GM12878 (cell line): ENCODE data around the gene NAALADL2. TPM values are rescaled to one million over a fixed set of nuclear protein-coding genes. Genes with fewer than 3 reads are reported as not detected.

Source experiments
- ATAC-seq: fragments of 200-7000 bp; cut with Tn5 transposase; 3 replicates; pipeline ENCODE4 v1.9.1; 2020; ENCODE audit warnings: mild to moderate bottlenecking, moderate library complexity
- BruUV-seq: library from RNA; stranded (reverse); fragments of 400-500 nt; replicated peaks from 2 replicates; lab custom pipeline; 2021; lab: Mats Ljungman, UMichigan
- CTCF ChIA-PET: fragments of 300-600 bp; sonication (Branson Sonifier 250); formaldehyde crosslinking; extraction: SDS; loops from one replicate; lab custom pipeline; 2021; ENCODE audit warnings: inconsistent platforms; lab: Yijun Ruan, JAX
- POLR2A ChIA-PET: fragments of 350-600 bp; formaldehyde crosslinking; extraction: SDS; loops from one replicate; lab custom pipeline; 2021; ENCODE audit warnings: inconsistent platforms; lab: Charles Lee
- RAD21 ChIA-PET: fragments of 300-600 bp; sonication (Branson Sonifier 250); formaldehyde crosslinking; loops from one replicate; lab custom pipeline; 2023; ENCODE audit warnings: antibody characterized with exemption; ENCODE audit not compliant: unreplicated experiment; lab: Charles Lee
- SMC1A ChIA-PET: fragments of 300-600 bp; sonication (Branson Sonifier 250); formaldehyde crosslinking; loops from one replicate; lab custom pipeline; 2023; ENCODE audit not compliant: unreplicated experiment, uncharacterized antibody; lab: Charles Lee
- DNase-seq: peaks from one replicate; pipeline ENCODE4 v3.0.0-alpha.2; 2011; ENCODE audit warnings: low read depth, low spot score
- FAIRE-seq: peaks from 3 replicates; lab custom pipeline; 2011; peaks lifted over from hg19 to GRCh38; lab: Jason Lieb, UNC
- H2AFZ ChIP-seq: 2 replicates; pipeline ENCODE4 v1.6.0; 2011; ENCODE audit warnings: low read depth, low read length, control low read depth; ENCODE audit not compliant: control insufficient read depth
- H3K27ac ChIP-seq: 2 replicates; pipeline ENCODE4 v1.5.1; 2011; ENCODE audit warnings: control low read depth; ENCODE audit not compliant: control insufficient read depth, insufficient read depth
- H3K27me3 ChIP-seq, 2 experiments: replicated peaks in 1 of 2; 2 replicates each; pipeline versions ENCODE4 v1.6.0 to v1.6.1; 2011; ENCODE audit warnings: low read length in 1 of 2; ENCODE audit not compliant: control insufficient read depth in 2 of 2, insufficient read depth in 2 of 2
- H3K36me3 ChIP-seq, 2 experiments: 2 replicates each; pipeline ENCODE4 v1.5.1; 2011; ENCODE audit warnings: low read length in 1 of 2; ENCODE audit not compliant: control insufficient read depth in 2 of 2, insufficient read depth in 2 of 2
- H3K4me1 ChIP-seq: 2 replicates; pipeline ENCODE4 v1.6.1; 2011; ENCODE audit warnings: mild to moderate bottlenecking, low read length, moderate library complexity, mixed read lengths; ENCODE audit not compliant: control insufficient read depth, insufficient read depth
- H3K4me2 ChIP-seq: 2 replicates; pipeline ENCODE4 v1.6.0; 2011; ENCODE audit warnings: control low read depth; ENCODE audit not compliant: control insufficient read depth, insufficient read depth
- H3K4me3 ChIP-seq: fragments of 200-600 bp; sonication (generic); 2 replicates; pipeline ENCODE4 v1.5.1; 2016
- H3K79me2 ChIP-seq: 2 replicates; pipeline ENCODE4 v1.6.0; 2011; ENCODE audit warnings: low read length; ENCODE audit not compliant: control insufficient read depth, insufficient read depth
- H3K9ac ChIP-seq: 2 replicates; pipeline ENCODE4 v1.8.0; 2011; ENCODE audit warnings: low read length, control low read depth, mixed read lengths; ENCODE audit not compliant: control insufficient read depth, insufficient read depth
- H3K9me3 ChIP-seq: replicated peaks from 3 replicates; pipeline ENCODE4 v1.5.1; 2011; ENCODE audit warnings: mild to moderate bottlenecking, low read length; ENCODE audit not compliant: control insufficient read depth, insufficient read depth
- H4K20me1 ChIP-seq: 2 replicates; pipeline ENCODE4 v1.6.0; 2011; ENCODE audit not compliant: control insufficient read depth, insufficient read depth
- EZH2 ChIP-seq: IDR thresholded peaks from 2 replicates; pipeline ENCODE4 v1.6.1; 2012; ENCODE audit warnings: low read depth, mild to moderate bottlenecking, control low read depth, inconsistent platforms, low read length, borderline replicate concordance; ENCODE audit not compliant: control insufficient read depth
- IKZF1 ChIP-seq: fragments of 450-650 bp; conservative IDR thresholded peaks from 2 replicates; pipeline ENCODE4 v1.6.1; 2017; ENCODE audit warnings: antibody characterized with exemption, mild to moderate bottlenecking
- WGBS: methylation state at CpG from one replicate; pipeline ENCODE4 v1.1.6; 2016; ENCODE audit warnings: low lambda C conversion rate; ENCODE audit not compliant: insufficient replicate concordance, insufficient coverage; ENCODE audit errors: missing lambda C conversion rate; 5-methylcytosine and 5-hydroxymethylcytosine counted together
- in situ Hi-C: fragments of 300-500 bp; cut with MboI; formaldehyde crosslinking; loops from 9 replicates; pipeline ENCODE4 v1.14.3; 2018; ENCODE audit warnings: mixed read lengths
- intact Hi-C: fragments of 100-400 bp; cut with micrococcal nuclease; formaldehyde crosslinking; loops from one replicate; pipeline ENCODE4 v1.14.2; 2022; ENCODE audit not compliant: unreplicated experiment
- polyA plus RNA-seq, 11 experiments: library from polyadenylated mRNA; depleted of rRNA in 4 of 11; unstranded in 6 of 11; stranded (reverse) in 5 of 11; fragments of >200 nt; fragmentation: Nextera tagmentation in 4 of 11; fragmentation: Illumina TruSeq in 1 of 11; extraction: Ambion mirVana in 4 of 11; extraction: Trizol in 1 of 11; gene quantifications; 1 replicate in 1 of 11; 2 replicates in 10 of 11; pipeline versions ENCODE4 v1.2.1 to v1.2.3, GENCODE V29; 2011 to 2016; ENCODE audit warnings: inconsistent platforms in 2 of 11, missing spikeins in 2 of 11, low read depth in 1 of 11
- total RNA-seq, 4 experiments: library from RNA; depleted of rRNA in 3 of 4; stranded (reverse); fragments of >200 nt in 3 of 4; fragmentation: Illumina TruSeq in 1 of 4; extraction: Trizol in 1 of 4; gene quantifications; 2 replicates each; pipeline versions ENCODE4 v1.2.1 to v1.2.3, GENCODE V29; 2013 to 2021

The NAALADL2 gene
- total and polyA plus RNA-seq, 10 of the 15 experiments (the other 5 are each of a cell fraction or from before 2014, with no cell fraction given): 0.06 to 10.8 (median 0.46) TPM

GRCh38 chr3:175679568-175679967 lies 820.4 kb downstream of the NAALADL2 start:
- DNase-seq: no peak
- ChIA-PET RAD21 (no interaction called here), POLR2A (no interaction called here), SMC1A (interaction anchor here (0.7 kb wide), 1 partner anchor 13 kb away, joined by 3 read pairs; no protein-coding TSS in a partner anchor), CTCF (no interaction called here)
- Histone ChIP-seq H3K4me3 (no peak overlapping the region), H3K4me1 (no peaks in the 10 kb centered on the region), H3K79me2 (no peaks in the 10 kb centered on the region), H3K9ac (no peak overlapping the region), H3K27ac (no peak overlapping the region), H3K4me2 (no peak overlapping the region), H3K9me3 (no peaks in the 10 kb centered on the region), H2AFZ (no peak overlapping the region), H3K36me3 (no peaks in the 10 kb centered on the region), H4K20me1 (no peaks in the 10 kb centered on the region), H3K27me3 (no peaks in the 10 kb centered on the region)
- intact Hi-C loops: no loop called here
- BruUV-seq: no TSS peak
- 27% methylated on average over 3 of the region's 3 CpGs for WGBS
- no peak for FAIRE-seq
- TF ChIP-seq EZH2: no peak
- ATAC-seq: no peak
- in situ Hi-C loops: no loop called here

- WGBS: 39% methylated on average over 2 of the region's 2 CpGs
- SMC1A ChIA-PET: interaction anchor here (1.5 kb wide), 1 partner anchor 10 kb away, joined by 3 read pairs; no protein-coding TSS in a partner anchor
- H4K20me1 ChIP-seq: no peaks in the 10 kb centered on the region
- no peak overlapping the region for H2AFZ ChIP-seq
- no peak overlapping the region for H3K4me2 ChIP-seq
- H3K4me1 ChIP-seq: no peaks in the 10 kb centered on the region
- FAIRE-seq (no peak), ATAC-seq (no peak), DNase-seq (no peak)
- intact Hi-C loops: no loop called here
- CTCF ChIA-PET: interaction anchor here (2.1 kb wide), 1 partner anchor 16 kb away, joined by 4 read pairs; no protein-coding TSS in a partner anchor
- H3K9me3 ChIP-seq: no peaks in the 10 kb centered on the region
- H3K79me2 ChIP-seq: no peaks in the 10 kb centered on the region
- RAD21 ChIA-PET: no interaction called here
- no peak overlapping the region for H3K27ac ChIP-seq
- H3K36me3 ChIP-seq: no peaks in the 10 kb centered on the region
- no peak overlapping the region for H3K4me3 ChIP-seq
- H3K27me3 ChIP-seq: no peaks in the 10 kb centered on the region
- POLR2A ChIA-PET: no interaction called here
- in situ Hi-C loops: no loop called here
- no peak overlapping the region for H3K9ac ChIP-seq
- TF ChIP-seq IKZF1: no peak
- no TSS peak for BruUV-seq
These were observed 833.1 kb downstream of the NAALADL2 start for GRCh38 chr3:175692256-175692655.
